D341Med (cell line): ENCODE measurements around the gene RNF224.

Experiments
- DNase-seq: peaks from one replicate; pipeline ENCODE4 v3.0.0; 2012; ENCODE audit warnings: low spot score

RNF224 gene

GRCh38 chr9:137215196-137215986 is 11.9 kb upstream of the RNF224 start:
- DNase-seq, result no peak

GRCh38 chr9:137216188-137216965 is 10.9 kb upstream of the RNF224 start:
- no peak for DNase-seq

GRCh38 chr9:137217276-137218211 is 9.8 kb upstream of the RNF224 start:
- no peak for DNase-seq

DNA sequence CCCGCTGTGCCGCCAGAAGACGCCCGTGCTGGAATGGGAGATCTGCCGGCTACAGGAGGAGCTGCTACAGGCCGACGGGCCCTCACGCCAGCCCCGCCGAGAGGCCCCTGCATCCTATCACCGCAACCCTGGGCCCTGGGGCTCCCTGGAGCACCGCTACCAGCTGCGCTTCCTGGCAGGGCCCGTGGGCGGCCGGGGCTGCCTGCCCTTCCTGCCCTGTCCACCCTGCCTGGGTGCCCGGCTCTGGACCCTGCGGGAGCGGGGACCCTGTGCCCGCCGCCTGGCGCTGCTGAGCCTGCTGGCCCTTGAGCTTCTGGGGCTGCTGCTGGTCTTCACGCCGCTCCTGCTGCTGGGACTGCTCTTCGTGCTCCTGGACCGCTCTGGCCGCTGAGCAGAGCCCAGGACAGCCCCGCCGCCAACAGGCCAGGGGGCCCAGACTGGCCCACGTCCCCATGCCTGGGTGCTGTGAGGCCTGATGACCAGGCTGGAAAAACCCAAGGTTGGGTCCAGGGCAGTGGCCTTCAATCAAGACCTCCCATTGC is 9.0 kb upstream of the RNF224 start:
- no peak for DNase-seq

GRCh38 chr9:137218754-137219271 is 8.5 kb upstream of the RNF224 start:
- no peak for DNase-seq

DNA sequence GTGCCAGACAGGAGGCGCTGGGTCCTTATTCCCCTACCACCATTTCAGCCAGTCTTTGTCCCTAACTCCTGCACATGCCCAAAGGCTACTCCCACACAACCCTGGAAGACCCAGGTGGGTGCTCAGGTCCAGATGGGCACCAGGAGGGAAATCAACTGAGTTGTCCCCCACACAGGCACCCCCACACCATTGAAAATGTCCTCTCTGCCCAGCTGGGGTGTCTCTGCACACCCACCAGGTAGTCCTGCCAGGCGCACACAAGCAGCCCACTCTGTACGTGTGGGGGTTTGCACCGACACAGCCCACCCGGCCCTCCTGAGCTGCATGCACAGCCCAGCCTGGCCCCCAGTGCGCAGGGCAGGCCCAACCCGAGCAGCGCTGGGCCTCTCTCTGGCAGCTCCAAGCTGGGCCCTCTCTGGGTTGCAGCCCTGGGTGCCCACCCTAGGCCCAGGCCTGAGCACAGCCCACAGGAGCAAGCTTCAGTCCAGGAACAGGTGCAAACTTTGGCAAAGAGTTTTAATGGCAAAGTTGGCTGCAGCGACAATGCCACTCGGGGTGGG is 7.5 kb upstream of the RNF224 start:
- no peak for DNase-seq

GRCh38 chr9:137220317-137221094 is 6.8 kb upstream of the RNF224 start:
- DNase-seq, result no peak

- no peak for DNase-seq
Measured at GRCh38 chr9:137221095-137221505, 6.2 kb upstream of the RNF224 start.

DNA sequence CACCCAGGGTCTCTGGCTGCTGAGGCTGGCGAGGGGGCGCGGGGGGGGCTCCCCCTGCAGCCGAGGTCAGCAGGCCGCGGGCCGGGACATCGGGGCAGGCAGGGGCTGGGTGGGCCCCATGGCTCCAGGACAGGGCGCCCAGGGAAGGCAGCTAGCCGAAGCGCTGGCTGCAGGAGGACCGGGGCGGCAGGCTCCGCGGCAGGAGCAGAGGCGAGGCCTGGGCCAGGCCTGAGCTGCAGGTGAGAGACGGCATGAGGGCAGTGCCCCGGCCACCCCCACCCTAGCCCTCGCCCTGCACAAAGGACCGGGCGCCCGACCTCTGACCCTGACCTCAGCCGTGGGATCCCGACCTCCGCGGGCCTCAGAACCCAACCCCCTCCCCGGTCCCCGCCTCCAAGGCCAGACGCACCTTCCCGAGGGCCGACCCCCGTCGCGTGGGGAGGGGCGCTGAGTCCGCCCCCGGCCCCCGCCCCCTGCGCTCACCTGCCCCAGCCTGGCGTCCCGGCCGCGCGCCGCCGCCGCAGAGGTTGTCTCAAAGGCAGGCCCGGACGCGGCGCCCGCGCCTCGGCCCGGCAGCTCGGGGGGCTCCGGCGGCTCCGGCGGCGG is 5.7 kb upstream of the RNF224 start:
- no peak for DNase-seq

- DNase-seq, result peak; percentile 87
Measured at GRCh38 chr9:137222190-137223077, 4.9 kb upstream of the RNF224 start, which contains the start of gene RNF208. Gene RNF208, minus strand, starts transcription at chr9:137222240. Its CDS starts 1,028 bp downstream, at chr9:137221212.

DNA sequence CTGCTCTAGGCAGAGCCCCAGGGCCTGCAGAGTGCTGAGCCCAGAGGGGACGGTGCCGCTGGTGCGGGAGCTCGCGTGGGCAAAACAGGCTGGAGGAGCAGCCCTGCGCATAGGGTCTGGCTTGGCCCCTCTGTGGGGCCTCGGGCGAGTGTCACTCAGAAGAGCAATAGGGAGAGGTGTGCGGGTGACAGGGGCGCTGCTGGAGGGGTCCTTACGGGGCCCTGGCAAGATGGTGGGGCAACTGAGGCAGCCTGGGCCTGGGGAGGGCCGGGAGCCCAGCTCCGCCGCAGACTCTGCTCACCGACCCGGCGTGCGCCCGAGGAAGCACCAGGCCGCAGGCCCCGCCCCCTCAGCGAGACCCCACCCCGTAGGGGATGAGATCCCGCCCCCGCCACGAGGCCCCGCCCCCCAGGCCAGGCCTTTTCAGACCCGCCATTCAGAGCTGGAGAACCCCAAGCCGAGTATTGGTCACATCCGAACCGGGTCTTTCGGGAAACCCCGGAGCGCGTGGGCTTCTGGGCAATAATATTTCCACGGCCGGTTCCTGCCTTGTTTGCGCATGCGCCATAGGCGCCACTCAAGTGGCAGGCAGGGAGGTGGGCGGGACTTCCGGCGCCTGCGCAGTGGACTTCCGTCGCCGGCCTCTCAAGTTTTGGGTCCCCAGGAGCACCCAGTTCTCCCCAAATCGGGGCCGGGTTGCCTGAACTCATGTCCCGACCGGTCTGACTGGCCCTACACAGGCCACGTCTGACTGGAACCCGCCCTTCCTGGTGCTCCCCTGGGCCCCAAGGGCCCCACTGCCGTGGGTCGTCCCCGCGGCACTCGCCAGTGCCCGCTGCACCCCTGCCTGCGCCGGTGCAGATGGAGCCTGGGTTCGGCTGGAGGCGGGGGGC is 4.0 kb upstream of the RNF224 start:
- DNase-seq, result peak; percentile 96

- DNase-seq, result no peak
Measured at GRCh38 chr9:137224830-137225694, 2.2 kb upstream of the RNF224 start, which contains the start of gene CYSRT1. Gene CYSRT1, plus strand, starts transcription at chr9:137225174. Its CDS starts 448 bp downstream, at chr9:137225622.

- DNase-seq, result no peak
Measured at GRCh38 chr9:137225699-137226331, 1.5 kb upstream of the RNF224 start.

DNA sequence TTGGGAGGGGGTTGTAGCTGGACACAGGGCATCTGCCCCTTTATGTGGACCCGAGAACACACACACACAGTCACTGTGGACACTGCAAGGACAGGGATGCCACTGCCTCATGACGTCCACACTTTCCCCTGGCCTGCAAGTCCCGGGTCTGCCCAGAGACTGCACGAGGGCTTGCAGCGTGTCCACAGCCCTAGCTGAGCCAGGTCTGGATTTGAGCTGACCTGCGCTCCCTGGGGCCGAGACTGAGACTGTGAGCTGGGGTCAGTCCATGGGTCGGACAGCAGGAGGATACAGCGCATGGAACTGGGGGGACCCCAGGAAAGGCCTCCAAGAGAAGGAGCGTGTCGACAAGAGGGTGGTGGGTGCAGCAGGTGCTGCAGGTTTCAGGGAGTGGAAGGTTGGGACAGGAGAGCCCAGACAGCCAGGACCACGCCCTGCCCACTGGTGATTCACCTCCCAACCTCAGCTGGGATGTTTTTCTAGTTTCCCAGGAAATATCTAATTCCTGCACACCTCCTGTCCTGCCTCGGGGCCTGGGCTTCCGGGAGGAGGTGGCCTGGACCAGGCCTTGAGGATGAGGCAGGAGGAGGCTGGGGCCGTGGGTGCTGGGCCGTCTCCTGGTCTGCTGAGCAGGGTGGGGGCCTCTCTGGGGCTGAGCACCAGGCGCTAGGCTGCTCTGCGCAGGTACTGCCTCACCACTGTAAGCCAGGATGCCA is 806 bp upstream of the RNF224 start:
- DNase-seq, result no peak

DNA sequence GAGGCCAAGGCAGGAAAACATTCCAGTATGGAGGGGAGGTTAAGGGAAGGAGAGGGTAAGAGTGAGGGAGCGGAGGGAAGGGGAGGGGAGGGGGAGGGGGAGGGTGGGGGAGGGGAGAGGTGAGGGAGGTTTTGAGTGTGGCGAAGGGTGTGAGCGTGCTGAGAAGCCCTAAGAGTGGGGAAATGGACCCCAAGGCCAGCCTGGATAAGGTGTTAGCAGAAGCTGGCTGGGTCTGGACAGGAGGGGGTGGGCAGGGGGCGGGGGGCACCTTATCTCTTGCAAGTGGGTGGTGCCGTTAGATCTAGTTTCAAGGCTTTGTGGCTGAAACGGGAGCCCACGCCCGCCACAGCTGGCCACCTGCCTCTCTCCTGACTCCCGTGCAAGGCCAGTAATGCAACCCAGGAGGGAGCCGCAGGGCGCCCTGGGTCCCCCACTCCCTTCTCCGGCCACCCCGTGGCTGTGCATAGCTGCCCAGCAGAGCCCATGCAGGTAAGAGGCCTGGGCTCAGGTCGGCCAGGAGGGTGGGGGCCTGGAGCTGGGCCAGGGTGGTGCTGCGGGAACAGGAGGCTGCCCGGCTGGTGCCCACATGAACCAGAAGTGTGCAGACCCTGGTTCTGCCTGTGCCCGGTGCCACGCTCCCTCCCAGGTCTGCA is 677 bp downstream of the RNF224 start:
- DNase-seq, result no peak
